ENCODE results near the gene MAP2K5.

GRCh38 chr15:67594770-67595169, 52.3 kb downstream of the MAP2K5 start:
- no peak for TF ChIP-seq CTCF (IDR thresholded peaks at IDR 0.05)
- no peak for TF ChIP-seq HMGXB4 (CRISPR knock-in tag; IDR thresholded peaks at IDR 0.05; ENCODE audit: borderline replicate concordance)
- no peak for TF ChIP-seq RARB (CRISPR knock-in tag; IDR thresholded peaks at IDR 0.05)
- TF ChIP-seq CEBPB (IDR thresholded peaks at IDR 0.05), result no peak
- TF ChIP-seq USF2 (IDR thresholded peaks at IDR 0.05), result no peak
- TF ChIP-seq, protein P1, sequence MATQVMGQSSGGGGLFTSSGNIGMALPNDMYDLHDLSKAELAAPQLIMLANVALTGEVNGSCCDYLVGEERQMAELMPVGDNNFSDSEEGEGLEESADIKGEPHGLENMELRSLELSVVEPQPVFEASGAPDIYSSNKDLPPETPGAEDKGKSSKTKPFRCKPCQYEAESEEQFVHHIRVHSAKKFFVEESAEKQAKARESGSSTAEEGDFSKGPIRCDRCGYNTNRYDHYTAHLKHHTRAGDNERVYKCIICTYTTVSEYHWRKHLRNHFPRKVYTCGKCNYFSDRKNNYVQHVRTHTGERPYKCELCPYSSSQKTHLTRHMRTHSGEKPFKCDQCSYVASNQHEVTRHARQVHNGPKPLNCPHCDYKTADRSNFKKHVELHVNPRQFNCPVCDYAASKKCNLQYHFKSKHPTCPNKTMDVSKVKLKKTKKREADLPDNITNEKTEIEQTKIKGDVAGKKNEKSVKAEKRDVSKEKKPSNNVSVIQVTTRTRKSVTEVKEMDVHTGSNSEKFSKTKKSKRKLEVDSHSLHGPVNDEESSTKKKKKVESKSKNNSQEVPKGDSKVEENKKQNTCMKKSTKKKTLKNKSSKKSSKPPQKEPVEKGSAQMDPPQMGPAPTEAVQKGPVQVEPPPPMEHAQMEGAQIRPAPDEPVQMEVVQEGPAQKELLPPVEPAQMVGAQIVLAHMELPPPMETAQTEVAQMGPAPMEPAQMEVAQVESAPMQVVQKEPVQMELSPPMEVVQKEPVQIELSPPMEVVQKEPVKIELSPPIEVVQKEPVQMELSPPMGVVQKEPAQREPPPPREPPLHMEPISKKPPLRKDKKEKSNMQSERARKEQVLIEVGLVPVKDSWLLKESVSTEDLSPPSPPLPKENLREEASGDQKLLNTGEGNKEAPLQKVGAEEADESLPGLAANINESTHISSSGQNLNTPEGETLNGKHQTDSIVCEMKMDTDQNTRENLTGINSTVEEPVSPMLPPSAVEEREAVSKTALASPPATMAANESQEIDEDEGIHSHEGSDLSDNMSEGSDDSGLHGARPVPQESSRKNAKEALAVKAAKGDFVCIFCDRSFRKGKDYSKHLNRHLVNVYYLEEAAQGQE (IDR thresholded peaks at IDR 0.05), result no peak
- TF ChIP-seq ZSCAN20 (CRISPR knock-in tag; IDR thresholded peaks at IDR 0.05), result no peak
- TF ChIP-seq, protein P2, sequence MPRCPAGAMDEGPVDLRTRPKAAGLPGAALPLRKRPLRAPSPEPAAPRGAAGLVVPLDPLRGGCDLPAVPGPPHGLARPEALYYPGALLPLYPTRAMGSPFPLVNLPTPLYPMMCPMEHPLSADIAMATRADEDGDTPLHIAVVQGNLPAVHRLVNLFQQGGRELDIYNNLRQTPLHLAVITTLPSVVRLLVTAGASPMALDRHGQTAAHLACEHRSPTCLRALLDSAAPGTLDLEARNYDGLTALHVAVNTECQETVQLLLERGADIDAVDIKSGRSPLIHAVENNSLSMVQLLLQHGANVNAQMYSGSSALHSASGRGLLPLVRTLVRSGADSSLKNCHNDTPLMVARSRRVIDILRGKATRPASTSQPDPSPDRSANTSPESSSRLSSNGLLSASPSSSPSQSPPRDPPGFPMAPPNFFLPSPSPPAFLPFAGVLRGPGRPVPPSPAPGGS (IDR thresholded peaks at IDR 0.05), result no peak
- TF ChIP-seq ZC3H11A (IDR thresholded peaks at IDR 0.05), result no peak
- TF ChIP-seq JUN (IDR thresholded peaks at IDR 0.05), result no peak
- TF ChIP-seq MAX (IDR thresholded peaks at IDR 0.05), result no peak
- no peak for TF ChIP-seq MAZ (IDR thresholded peaks at IDR 0.05; ENCODE audit: borderline replicate concordance, low read depth, low read length)
- no peak for TF ChIP-seq SMC3 (IDR thresholded peaks at IDR 0.05)
- no peak for TF ChIP-seq CHD4 (IDR thresholded peaks at IDR 0.05; ENCODE audit: borderline replicate concordance)
